Liver (tissue), 9 donors: ENCODE measurements around the gene SKAP2. TPM values are rescaled to one million over a fixed set of nuclear protein-coding genes. Genes with fewer than 3 reads are reported as not detected.

Experiments used
- DNase-seq: peaks from one replicate; pipeline ENCODE4 v3.0.0-alpha.2; 2017; ENCODE audit warnings: low spot score
- H3K27ac ChIP-seq, 2 donors: one replicate each; pipeline ENCODE4 v1.7.0; 2013; ENCODE audit warnings: inconsistent platforms in 2 of 2, low read length in 2 of 2, control low read depth in 1 of 2, low read depth in 1 of 2, mild to moderate bottlenecking in 1 of 2
- H3K27me3 ChIP-seq, 4 donors: one replicate each; pipeline versions ENCODE4 v1.6.1 to v1.7.0; 2013; ENCODE audit warnings: low read length in 3 of 4, inconsistent platforms in 1 of 4, mild to moderate bottlenecking in 1 of 4, moderate library complexity in 1 of 4; ENCODE audit not compliant: control insufficient read depth in 4 of 4, insufficient read depth in 4 of 4
- H3K36me3 ChIP-seq, 4 donors: one replicate each; pipeline versions ENCODE4 v1.6.1 to v1.7.0; 2013; ENCODE audit warnings: low read length in 3 of 4, mild to moderate bottlenecking in 3 of 4, low read depth in 1 of 4, moderate library complexity in 1 of 4; ENCODE audit not compliant: control insufficient read depth in 4 of 4, insufficient read depth in 3 of 4
- H3K4me1 ChIP-seq, 4 donors: one replicate each; pipeline versions ENCODE4 v1.6.1 to v1.7.0; 2013; ENCODE audit warnings: low read length in 3 of 4, mild to moderate bottlenecking in 3 of 4, moderate library complexity in 1 of 4; ENCODE audit not compliant: control insufficient read depth in 4 of 4, insufficient read depth in 4 of 4
- H3K4me3 ChIP-seq, 3 donors: one replicate each; pipeline versions ENCODE4 v1.6.1 to v1.7.0; 2013; ENCODE audit warnings: low read length in 3 of 3, control low read depth in 1 of 3, low read depth in 1 of 3, mild to moderate bottlenecking in 1 of 3
- H3K9ac ChIP-seq, 2 donors: one replicate each; pipeline ENCODE4 v1.7.0; 2013; ENCODE audit warnings: low read length in 2 of 2, mild to moderate bottlenecking in 2 of 2, moderate library complexity in 2 of 2, control low read depth in 1 of 2, low read depth in 1 of 2
- H3K9me3 ChIP-seq, 4 donors: one replicate each; pipeline versions ENCODE4 v1.6.1 to v1.7.0; 2013; ENCODE audit warnings: low read length in 3 of 4; ENCODE audit not compliant: control insufficient read depth in 4 of 4
- CTCF ChIP-seq: fragments of 150-350 bp; IDR thresholded peaks from 2 replicates; pipeline ENCODE4 v1.5.1; 2017; ENCODE audit warnings: improper control_type of control experiment, low read depth, low read length; ENCODE audit not compliant: missing input control
- EGR1 ChIP-seq, 2 donors: IDR thresholded peaks; 2 replicates each; pipeline ENCODE4 v1.6.1; 2016 to 2018; ENCODE audit warnings: antibody characterized with exemption in 2 of 2, low read depth in 2 of 2
- FOXA1 ChIP-seq: IDR thresholded peaks from 2 replicates; pipeline ENCODE4 v1.6.1; 2016; ENCODE audit warnings: antibody characterized with exemption
- FOXA2 ChIP-seq: IDR thresholded peaks from 2 replicates; pipeline ENCODE4 v1.6.1; 2016; ENCODE audit warnings: antibody characterized with exemption
- GABPA ChIP-seq, 2 donors: IDR thresholded peaks in 1 of 2; conservative IDR thresholded peaks in 1 of 2; 2 replicates each; pipeline ENCODE4 v1.6.1; 2016; ENCODE audit warnings: antibody characterized with exemption in 2 of 2, mild to moderate bottlenecking in 1 of 2, moderate library complexity in 1 of 2
- HNF4A ChIP-seq, 2 donors: conservative IDR thresholded peaks; 2 replicates each; pipeline ENCODE4 v1.6.1; 2016; ENCODE audit warnings: antibody characterized with exemption in 2 of 2, mild to moderate bottlenecking in 2 of 2
- HNF4G ChIP-seq: IDR thresholded peaks from 2 replicates; pipeline ENCODE4 v1.6.1; 2016; ENCODE audit warnings: antibody characterized with exemption
- JUND ChIP-seq, 2 donors: IDR thresholded peaks; 2 replicates each; pipeline ENCODE4 v1.6.1; 2016; ENCODE audit warnings: antibody characterized with exemption in 2 of 2
- NR2F2 ChIP-seq: IDR thresholded peaks from 2 replicates; pipeline ENCODE4 v1.6.1; 2016; ENCODE audit warnings: antibody characterized with exemption
- RAD21 ChIP-seq, 2 donors: IDR thresholded peaks; 2 replicates each; pipeline ENCODE4 v1.6.1; 2016; ENCODE audit warnings: antibody characterized with exemption in 2 of 2, mild to moderate bottlenecking in 2 of 2
- RXRA ChIP-seq, 2 donors: IDR thresholded peaks; 2 replicates each; pipeline ENCODE4 v1.6.1; 2017 to 2018; ENCODE audit warnings: antibody characterized with exemption in 2 of 2, mild to moderate bottlenecking in 1 of 2
- SP1 ChIP-seq: IDR thresholded peaks from 2 replicates; pipeline ENCODE4 v1.6.1; 2018; ENCODE audit warnings: antibody characterized with exemption, mild to moderate bottlenecking
- TAF1 ChIP-seq: conservative IDR thresholded peaks from 2 replicates; pipeline ENCODE4 v1.6.1; 2016; ENCODE audit warnings: antibody characterized with exemption, mild to moderate bottlenecking
- YY1 ChIP-seq: IDR thresholded peaks from 2 replicates; pipeline ENCODE4 v1.6.1; 2016; ENCODE audit warnings: antibody characterized with exemption, mild to moderate bottlenecking
- ZBTB33 ChIP-seq: IDR thresholded peaks from 2 replicates; pipeline ENCODE4 v1.6.1; 2016; ENCODE audit warnings: antibody characterized with exemption
- WGBS: extraction: QIAGEN DNeasy Blood & Tissue Kit; methylation state at CpG from one replicate; pipeline ENCODE4 v1.1.7; 2013; 5-methylcytosine and 5-hydroxymethylcytosine counted together
- polyA plus RNA-seq, 2 donors: library from polyadenylated mRNA; stranded (reverse) in 1 of 2; unstranded in 1 of 2; fragments of 200-250 nt in 1 of 2; fragments of >200 nt in 1 of 2; fragmentation: Nextera tagmentation in 1 of 2; extraction: Ambion mirVana in 1 of 2; gene quantifications; one replicate each; pipeline versions ENCODE4 v1.2.1 to v1.2.3, GENCODE V29; 2013 to 2015
- total RNA-seq, 2 donors: library from RNA; depleted of rRNA; stranded (reverse); fragments of >200 nt; gene quantifications; one replicate each; pipeline ENCODE4 v1.2.3, GENCODE V29; 2014
- TF ChIP-seq, protein P1 (sequence below): IDR thresholded peaks from 2 replicates; pipeline ENCODE4 v1.6.1; 2016; ENCODE audit warnings: antibody characterized with exemption
- TF ChIP-seq, protein P2 (sequence below): IDR thresholded peaks from 2 replicates; pipeline ENCODE4 v1.6.1; 2016; ENCODE audit warnings: antibody characterized with exemption, mild to moderate bottlenecking
- donor health status: healthy.
- donor health status: healthy.
- donor health status: healthy.
- donor health status: healthy.
- donor health status: healthy.

The SKAP2 gene
- total and polyA plus RNA-seq, 4 donors: 3.4 to 9.2 (median 5.1) TPM

GRCh38 chr7:26652401-26653100, 211.8 kb downstream of the SKAP2 start:
- H3K27me3 ChIP-seq: no peaks in the 10 kb centered on the region
- DNase-seq: no peak
- H3K4me1 ChIP-seq: no peaks in the 10 kb centered on the region
- H3K9ac ChIP-seq: no peak overlapping the region
- no peaks in the 10 kb centered on the region for H3K9me3 ChIP-seq
- TF ChIP-seq SP1 (no peak), FOXA1 (no peak), CTCF (no peak), RAD21 (IDR thresholded peaks at IDR 0.05) (no peak), JUND (IDR thresholded peaks at IDR 0.05) (no peak), EGR1 (IDR thresholded peaks at IDR 0.05; ENCODE audit: low read depth in 2 of 2) (no peak), ZBTB33 (no peak), RXRA (IDR thresholded peaks at IDR 0.05) (no peak), FOXA2 (no peak), GABPA (IDR thresholded peaks at IDR 0.05 in 1 of 2, conservative IDR thresholded peaks at IDR 0.05 in 1 of 2) (no peak), YY1 (no peak), TAF1 (no peak), HNF4A (conservative IDR thresholded peaks at IDR 0.05) (no peak), HNF4G (no peak)
- TF ChIP-seq, protein P1, sequence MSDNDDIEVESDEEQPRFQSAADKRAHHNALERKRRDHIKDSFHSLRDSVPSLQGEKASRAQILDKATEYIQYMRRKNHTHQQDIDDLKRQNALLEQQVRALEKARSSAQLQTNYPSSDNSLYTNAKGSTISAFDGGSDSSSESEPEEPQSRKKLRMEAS: no peak
- TF ChIP-seq, protein P2, sequence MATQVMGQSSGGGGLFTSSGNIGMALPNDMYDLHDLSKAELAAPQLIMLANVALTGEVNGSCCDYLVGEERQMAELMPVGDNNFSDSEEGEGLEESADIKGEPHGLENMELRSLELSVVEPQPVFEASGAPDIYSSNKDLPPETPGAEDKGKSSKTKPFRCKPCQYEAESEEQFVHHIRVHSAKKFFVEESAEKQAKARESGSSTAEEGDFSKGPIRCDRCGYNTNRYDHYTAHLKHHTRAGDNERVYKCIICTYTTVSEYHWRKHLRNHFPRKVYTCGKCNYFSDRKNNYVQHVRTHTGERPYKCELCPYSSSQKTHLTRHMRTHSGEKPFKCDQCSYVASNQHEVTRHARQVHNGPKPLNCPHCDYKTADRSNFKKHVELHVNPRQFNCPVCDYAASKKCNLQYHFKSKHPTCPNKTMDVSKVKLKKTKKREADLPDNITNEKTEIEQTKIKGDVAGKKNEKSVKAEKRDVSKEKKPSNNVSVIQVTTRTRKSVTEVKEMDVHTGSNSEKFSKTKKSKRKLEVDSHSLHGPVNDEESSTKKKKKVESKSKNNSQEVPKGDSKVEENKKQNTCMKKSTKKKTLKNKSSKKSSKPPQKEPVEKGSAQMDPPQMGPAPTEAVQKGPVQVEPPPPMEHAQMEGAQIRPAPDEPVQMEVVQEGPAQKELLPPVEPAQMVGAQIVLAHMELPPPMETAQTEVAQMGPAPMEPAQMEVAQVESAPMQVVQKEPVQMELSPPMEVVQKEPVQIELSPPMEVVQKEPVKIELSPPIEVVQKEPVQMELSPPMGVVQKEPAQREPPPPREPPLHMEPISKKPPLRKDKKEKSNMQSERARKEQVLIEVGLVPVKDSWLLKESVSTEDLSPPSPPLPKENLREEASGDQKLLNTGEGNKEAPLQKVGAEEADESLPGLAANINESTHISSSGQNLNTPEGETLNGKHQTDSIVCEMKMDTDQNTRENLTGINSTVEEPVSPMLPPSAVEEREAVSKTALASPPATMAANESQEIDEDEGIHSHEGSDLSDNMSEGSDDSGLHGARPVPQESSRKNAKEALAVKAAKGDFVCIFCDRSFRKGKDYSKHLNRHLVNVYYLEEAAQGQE: no peak
- H3K4me3 ChIP-seq: no peak overlapping the region
- 89% methylated on average over 8 of the region's 8 CpGs for WGBS
- no peaks in the 10 kb centered on the region for H3K36me3 ChIP-seq
- no peak overlapping the region for H3K27ac ChIP-seq

- H3K27me3 ChIP-seq: no peaks in the 10 kb centered on the region
- no peak overlapping the region for H3K27ac ChIP-seq
- no peak overlapping the region for H3K4me3 ChIP-seq
- no peak for DNase-seq
- no peaks in the 10 kb centered on the region for H3K4me1 ChIP-seq
- H3K36me3 ChIP-seq: no peaks in the 10 kb centered on the region
- no peak overlapping the region for H3K9ac ChIP-seq
- WGBS: 79% methylated on average over 2 of the region's 2 CpGs
- no peaks in the 10 kb centered on the region for H3K9me3 ChIP-seq
- TF ChIP-seq TAF1 (no peak), JUND (IDR thresholded peaks at IDR 0.05) (no peak), RAD21 (IDR thresholded peaks at IDR 0.05) (no peak), SP1 (no peak), YY1 (no peak), NR2F2 (no peak), HNF4A (conservative IDR thresholded peaks at IDR 0.05) (no peak), ZBTB33 (no peak), HNF4G (no peak)
- TF ChIP-seq, protein P1: no peak
- TF ChIP-seq, protein P2: no peak
Measured at GRCh38 chr7:26650103-26650502, 214.3 kb downstream of the SKAP2 start.
